Ectodermal cell (in vitro differentiated cells): ENCODE measurements around the gene ABRACL.

Source experiments
- H3K27ac ChIP-seq: 2 replicates; pipeline ENCODE4 v1.7.0; 2013; ENCODE audit warnings: mild to moderate bottlenecking, low read depth, low read length; ENCODE audit not compliant: insufficient read depth, poor library complexity, severe bottlenecking
- H3K27me3 ChIP-seq: 2 replicates; pipeline ENCODE4 v1.7.0; 2013; ENCODE audit warnings: mild to moderate bottlenecking, low read length; ENCODE audit not compliant: insufficient read depth, control insufficient read depth, poor library complexity, severe bottlenecking
- H3K36me3 ChIP-seq: one replicate; pipeline ENCODE4 v1.7.0; 2013; ENCODE audit warnings: low read length; ENCODE audit not compliant: control insufficient read depth, insufficient read depth
- H3K4me1 ChIP-seq: one replicate; pipeline ENCODE4 v1.7.0; 2013; ENCODE audit warnings: low read length; ENCODE audit not compliant: control insufficient read depth, insufficient read depth
- H3K4me3 ChIP-seq: 2 replicates; pipeline ENCODE4 v1.7.0; 2013; ENCODE audit warnings: low read depth, low read length, control low read depth; ENCODE audit not compliant: insufficient read depth
- H3K9me3 ChIP-seq: 2 replicates; pipeline ENCODE4 v1.7.0; 2013; ENCODE audit warnings: mild to moderate bottlenecking, low read length, moderate library complexity; ENCODE audit not compliant: control insufficient read depth
- WGBS, 2 experiments: methylation state at CpG; one replicate each; pipeline ENCODE4 v1.1.7; 2013; ENCODE audit warnings: missing lambda C conversion rate in 2 of 2; 5-methylcytosine and 5-hydroxymethylcytosine counted together

ABRACL gene

GRCh38 chr6:139079018-139079417 is 50.5 kb downstream of the ABRACL start:
- no peak overlapping the region for H3K27ac ChIP-seq
- H3K4me1 ChIP-seq: peaks cover 7% of the 10 kb centered on the region
- no peak overlapping the region for H3K4me3 ChIP-seq
- H3K36me3 ChIP-seq: no peaks in the 10 kb centered on the region
- WGBS, 2 experiments: 75% methylated on average over 2 of the region's 2 CpGs; no CpG with 5 or more reads in 1 of the 2 experiments
- H3K27me3 ChIP-seq: no peaks in the 10 kb centered on the region
- H3K9me3 ChIP-seq: no peaks in the 10 kb centered on the region

- H3K4me3 ChIP-seq: no peak overlapping the region
- H3K9me3 ChIP-seq: no peaks in the 10 kb centered on the region
- no peaks in the 10 kb centered on the region for H3K27me3 ChIP-seq
- 100% methylated on average over 1 of the region's 1 CpG; no CpG with 5 or more reads in 1 of the 2 experiments for WGBS, 2 experiments
- no peaks in the 10 kb centered on the region for H3K36me3 ChIP-seq
- H3K27ac ChIP-seq: no peak overlapping the region
- H3K4me1 ChIP-seq: peaks cover 7% of the 10 kb centered on the region
Observed at GRCh38 chr6:139080255-139080920, 51.8 kb downstream of the ABRACL start.

- H3K27me3 ChIP-seq: no peaks in the 10 kb centered on the region
- H3K36me3 ChIP-seq: no peaks in the 10 kb centered on the region
- H3K4me1 ChIP-seq: peaks cover 7% of the 10 kb centered on the region
- WGBS, 2 experiments: 95 to 100% methylated on average over 2 to 3 of the region's 4 CpGs
- no peak overlapping the region for H3K4me3 ChIP-seq
- no peak overlapping the region for H3K27ac ChIP-seq
- no peaks in the 10 kb centered on the region for H3K9me3 ChIP-seq
Observed at GRCh38 chr6:139081471-139081870, 52.9 kb downstream of the ABRACL start.

- no peaks in the 10 kb centered on the region for H3K9me3 ChIP-seq
- H3K4me3 ChIP-seq: no peak overlapping the region
- peaks cover 7% of the 10 kb centered on the region for H3K4me1 ChIP-seq
- H3K27ac ChIP-seq: no peak overlapping the region
- 94 to 95% methylated on average over 5 of the region's 5 CpGs for WGBS, 2 experiments
- H3K27me3 ChIP-seq: no peaks in the 10 kb centered on the region
- no peaks in the 10 kb centered on the region for H3K36me3 ChIP-seq
Observed at GRCh38 chr6:139082370-139082769, 53.8 kb downstream of the ABRACL start.

- Histone ChIP-seq H3K27me3 (no peaks in the 10 kb centered on the region), H3K4me1 (no peaks in the 10 kb centered on the region), H3K27ac (no peak overlapping the region), H3K9me3 (no peaks in the 10 kb centered on the region), H3K4me3 (no peak overlapping the region), H3K36me3 (no peaks in the 10 kb centered on the region)
- 96 to 100% methylated on average over 1 of the region's 1 CpG for WGBS, 2 experiments
Observed at GRCh38 chr6:139091826-139092225, 63.3 kb downstream of the ABRACL start.
